ENCODE results near the gene TMEM165.

Gene TMEM165

DNA sequence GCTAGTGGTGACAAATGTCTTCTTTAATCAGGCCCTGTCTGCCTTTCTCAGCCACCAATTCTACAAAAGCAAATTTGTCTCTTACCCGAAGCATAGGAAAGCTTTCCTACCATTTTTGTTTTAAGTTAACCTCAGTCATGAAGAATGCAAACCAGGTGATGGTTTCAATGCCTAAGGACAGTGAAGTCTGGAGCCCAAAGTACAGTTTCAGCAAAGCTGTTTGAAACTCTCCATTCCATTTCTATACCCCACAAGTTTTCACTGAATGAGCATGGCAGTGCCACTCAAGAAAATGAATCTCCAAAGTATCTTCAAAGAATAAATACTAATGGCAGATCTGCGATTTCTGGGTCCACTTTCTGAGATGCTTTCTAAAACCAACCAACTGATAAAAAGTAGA lies 25.8 kb upstream of the TMEM165 start:
- no peak for DNase-seq

- no peak for DNase-seq
Measured at GRCh38 chr4:55372259-55372658, 23.5 kb upstream of the TMEM165 start.

GRCh38 chr4:55373461-55373860 lies 22.3 kb upstream of the TMEM165 start:
- no peak for DNase-seq

- no peak for DNase-seq
Measured at GRCh38 chr4:55376698-55377097, 19.1 kb upstream of the TMEM165 start.

- no peak for DNase-seq
Measured at GRCh38 chr4:55378617-55379467, 16.9 kb upstream of the TMEM165 start.

DNA sequence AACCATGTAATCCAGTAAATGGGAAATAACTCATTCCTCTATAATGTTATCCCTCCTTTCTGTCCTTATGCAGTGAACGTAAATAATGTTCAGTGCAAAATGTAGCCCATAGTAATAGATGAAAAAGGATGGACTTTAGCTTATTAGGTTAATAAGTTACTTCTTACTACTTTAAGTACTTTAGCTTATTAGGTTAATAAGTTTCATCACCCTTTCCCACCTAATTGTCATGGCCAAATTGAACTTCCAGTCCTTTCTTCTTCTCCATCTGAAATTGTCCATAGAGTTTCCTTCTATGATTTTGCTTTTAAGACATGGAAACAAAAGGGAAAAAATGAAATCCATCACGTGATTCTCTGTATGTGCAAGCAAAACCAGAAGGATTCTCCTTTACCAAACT lies 15.2 kb upstream of the TMEM165 start:
- no peak for DNase-seq

- no peak for DNase-seq
Measured at GRCh38 chr4:55381502-55381901, 14.3 kb upstream of the TMEM165 start.

DNA sequence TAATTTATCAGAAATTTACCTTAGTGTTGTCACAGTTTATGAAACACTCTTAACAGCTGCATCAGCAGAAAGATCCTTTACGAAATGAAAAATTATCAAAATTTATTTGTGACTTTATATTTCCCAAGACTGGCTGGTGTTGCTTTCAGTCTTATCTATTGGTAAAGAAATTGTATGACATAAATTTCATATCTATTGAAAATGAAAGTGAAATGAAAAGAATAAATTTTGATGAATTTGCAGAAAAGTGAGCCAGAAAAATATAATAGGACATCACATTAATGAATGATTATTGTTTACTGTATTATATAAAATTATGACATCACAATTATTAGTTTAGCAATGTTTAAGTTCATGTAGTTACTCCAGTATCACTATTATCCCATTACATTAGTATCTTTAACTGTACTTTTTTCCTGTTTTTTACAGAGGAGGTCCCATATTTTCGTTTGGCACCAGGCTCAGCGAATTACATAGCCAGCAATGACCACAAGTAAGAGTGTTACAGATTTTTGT lies 13.2 kb upstream of the TMEM165 start:
- no peak for DNase-seq

DNA sequence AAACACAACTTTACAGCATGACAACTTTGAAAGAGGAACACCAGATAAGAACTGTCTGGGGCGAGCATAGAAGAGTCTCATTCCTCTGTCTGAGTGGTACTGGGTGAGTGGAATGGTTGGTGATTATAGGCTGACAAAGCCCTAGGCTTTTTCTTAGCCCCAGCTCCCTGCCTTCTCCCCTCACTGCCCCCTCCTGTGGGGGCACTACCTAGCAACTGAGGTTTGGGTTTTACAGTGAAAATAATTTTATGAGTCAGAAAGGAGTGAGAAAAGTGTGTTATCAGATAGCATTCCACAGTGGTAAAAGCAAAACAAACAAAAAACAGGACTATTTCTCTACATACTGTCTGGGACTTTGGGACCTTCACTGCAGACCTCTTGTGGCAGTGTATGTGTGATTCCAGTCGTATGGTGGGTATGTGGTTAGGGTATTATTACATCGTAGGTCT lies 10.5 kb upstream of the TMEM165 start:
- no peak for DNase-seq

GRCh38 chr4:55386073-55386472 lies 9.7 kb upstream of the TMEM165 start:
- no peak for DNase-seq

GRCh38 chr4:55386840-55387239 lies 8.9 kb upstream of the TMEM165 start:
- DNase-seq, result no peak

DNA sequence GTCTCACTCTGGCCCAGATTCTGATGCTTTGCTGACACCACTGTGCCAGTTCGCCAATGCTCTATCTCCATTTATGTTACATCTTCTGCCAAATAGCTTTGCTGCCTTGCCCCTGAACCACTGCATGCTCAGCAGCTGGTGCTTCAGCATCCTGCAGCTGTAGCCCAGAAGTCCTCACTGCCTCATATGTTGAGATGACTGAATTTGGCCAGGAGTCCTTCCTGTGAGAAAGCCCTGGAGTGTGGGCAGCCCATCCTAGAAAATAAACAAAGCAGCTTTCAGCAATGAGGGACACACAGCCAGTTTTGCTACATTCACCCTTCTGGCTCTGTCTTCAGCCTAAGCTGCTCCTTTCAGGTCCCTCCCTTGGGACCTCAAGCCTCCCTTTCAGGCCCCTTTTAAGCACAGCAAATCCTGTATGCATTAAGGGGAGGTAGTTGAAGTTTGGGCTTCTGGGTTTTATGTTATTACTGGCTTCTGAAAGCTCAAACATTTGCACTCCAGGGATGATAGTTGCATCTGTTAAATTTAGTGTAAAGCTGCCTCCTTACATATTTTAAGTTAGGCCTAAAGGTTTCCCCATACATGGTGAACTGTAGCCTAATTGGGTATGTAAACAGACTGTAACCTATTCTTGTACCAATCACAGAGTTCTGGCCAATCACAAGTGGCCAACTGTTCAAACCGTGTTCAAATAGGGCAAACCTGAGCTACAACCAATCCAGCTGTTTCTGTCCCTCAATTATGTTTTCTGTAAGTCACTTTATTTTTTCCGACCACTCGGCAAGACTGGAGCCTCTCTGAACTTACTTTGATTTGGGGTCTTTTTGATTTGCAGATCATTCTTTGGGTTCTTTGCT lies 2.1 kb upstream of the TMEM165 start:
- no peak for DNase-seq

DNA sequence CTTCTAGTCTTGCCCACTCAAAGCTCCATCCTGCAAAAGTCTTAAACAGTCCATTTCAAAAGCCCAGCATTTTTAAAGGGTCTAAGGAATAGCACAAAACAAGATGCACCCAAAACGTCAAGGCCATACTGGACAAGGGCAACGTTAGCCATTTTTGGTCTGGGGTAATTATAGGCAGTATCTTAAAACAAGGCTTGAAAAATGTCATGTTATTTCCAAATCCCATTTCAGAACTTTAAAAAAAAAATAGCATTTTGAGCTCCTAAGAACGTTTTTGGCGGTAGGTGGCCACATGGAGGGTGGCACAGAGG lies 584 bp upstream of the TMEM165 start:
- no peak for DNase-seq

DNA sequence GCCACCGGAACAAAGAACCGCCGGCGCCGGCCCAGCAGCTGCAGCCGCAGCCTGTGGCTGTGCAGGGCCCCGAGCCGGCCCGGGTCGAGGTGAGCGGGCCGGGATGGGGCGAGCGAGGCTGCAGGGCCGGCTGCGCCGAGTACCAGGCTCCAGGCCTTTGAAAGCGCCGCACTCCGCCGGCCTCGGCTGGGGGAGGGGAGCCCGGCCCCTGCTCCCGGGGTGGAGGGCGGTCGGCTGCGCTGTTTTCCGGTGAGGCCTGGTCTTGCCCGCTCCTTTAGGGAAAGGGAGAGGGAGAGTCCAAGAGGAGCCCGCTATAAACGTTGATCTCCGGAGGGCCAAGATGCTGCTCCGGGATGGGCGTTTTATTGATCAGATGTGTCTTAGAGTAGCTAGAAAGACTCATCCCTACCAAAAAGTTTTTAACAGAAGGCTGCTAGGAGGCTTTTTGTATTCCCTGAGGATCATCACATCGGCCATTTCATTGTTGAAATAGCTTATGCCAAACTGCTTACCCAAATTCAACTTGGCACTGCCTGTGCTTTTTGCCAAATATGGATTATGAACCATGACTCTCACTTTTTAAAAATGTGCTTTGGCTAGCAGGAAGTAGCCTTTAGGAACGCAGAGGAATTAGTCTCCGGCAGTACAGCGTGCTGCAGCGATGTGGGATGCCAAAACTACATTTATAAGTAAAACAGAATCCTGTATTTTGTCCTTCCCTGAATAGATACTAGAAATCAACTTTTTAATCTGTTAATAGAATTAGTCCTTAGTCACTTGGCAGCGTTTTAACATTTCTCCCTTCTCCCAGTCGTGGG lies 760 bp downstream of the TMEM165 start:
- DNase-seq, result no peak

GRCh38 chr4:55397126-55397436 lies 1.3 kb downstream of the TMEM165 start:
- no peak for DNase-seq

DNA sequence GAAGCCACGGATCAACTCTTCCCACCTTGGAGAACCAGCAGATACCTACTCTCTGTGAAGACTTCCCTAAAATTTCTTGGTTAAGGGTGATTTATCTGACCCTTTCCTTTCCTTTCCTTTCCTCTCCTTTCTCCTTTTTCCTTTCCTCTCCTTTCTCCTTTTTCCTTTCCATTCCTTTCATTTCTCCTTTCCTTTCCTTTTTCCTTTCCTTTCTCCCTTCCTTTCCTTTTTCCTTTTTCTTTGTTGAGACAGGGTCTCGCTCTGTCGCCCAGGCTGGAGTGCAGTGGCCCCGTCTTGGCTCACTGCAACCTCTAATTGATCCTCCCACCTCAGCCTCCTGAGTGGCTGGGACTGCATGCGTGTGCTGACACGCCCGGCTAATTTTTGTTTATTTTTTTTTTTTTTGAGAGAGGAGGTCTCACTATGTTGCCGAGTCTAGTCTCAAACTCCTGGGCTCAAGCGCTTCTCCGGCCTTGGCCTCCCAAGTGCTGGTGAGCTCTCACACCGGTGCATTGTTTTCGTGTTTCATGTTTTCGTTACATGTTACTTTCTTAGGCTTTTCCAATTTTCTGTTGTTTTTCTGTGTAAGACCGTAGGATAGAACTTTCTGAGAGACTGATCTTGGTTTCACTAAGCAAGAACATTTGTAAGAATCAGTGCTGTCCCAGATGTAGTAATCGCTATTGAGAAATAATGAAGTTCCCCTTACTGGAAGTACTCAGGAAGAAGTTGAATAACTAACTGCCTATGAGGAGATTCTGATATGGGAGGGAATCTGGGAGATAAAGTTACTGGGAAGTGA lies 2.0 kb downstream of the TMEM165 start:
- DNase-seq, result no peak

DNA sequence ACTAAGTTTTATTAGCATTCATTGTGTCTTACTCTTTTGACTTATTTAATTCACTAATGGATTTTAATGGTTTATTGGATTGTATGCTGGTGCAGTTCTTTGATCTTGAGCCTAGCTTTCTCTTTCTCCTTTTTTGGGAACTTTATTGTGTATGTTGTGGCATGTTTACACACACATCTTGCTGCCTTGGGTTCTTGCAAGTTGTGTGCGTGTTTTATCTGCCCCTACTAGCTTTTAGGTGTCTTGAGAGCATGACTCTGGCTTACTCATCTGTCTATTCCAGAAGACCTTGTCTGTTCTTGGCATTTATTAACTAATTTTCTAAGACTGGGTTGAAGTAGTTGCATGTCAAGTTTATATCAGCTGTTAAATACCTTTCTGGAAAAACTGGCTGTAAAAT lies 2.7 kb downstream of the TMEM165 start:
- no peak for DNase-seq

GRCh38 chr4:55398966-55399365 lies 3.2 kb downstream of the TMEM165 start:
- DNase-seq, result no peak

- no peak for DNase-seq
Measured at GRCh38 chr4:55399581-55399980, 3.8 kb downstream of the TMEM165 start.

- DNase-seq, result no peak
Measured at GRCh38 chr4:55405073-55405472, 9.3 kb downstream of the TMEM165 start.

DNA sequence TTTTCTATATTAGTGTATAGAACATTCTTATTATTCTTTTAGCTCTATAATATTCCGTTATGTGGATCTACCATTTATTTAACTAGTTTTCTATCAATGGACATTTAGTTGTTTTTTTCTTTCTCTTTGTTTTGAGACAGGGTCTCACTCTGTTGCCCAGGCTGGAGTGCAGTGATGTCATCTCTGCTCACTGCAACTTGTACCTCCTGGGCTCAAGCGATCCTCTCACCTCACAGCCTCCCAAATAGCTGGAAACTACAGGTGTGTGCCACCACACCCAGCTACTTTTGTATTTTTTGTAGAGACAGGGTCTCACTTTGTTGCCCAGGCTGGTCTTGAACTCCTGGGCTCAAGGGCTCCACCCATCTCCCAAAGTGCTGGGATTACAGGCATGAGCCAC lies 10.8 kb downstream of the TMEM165 start:
- DNase-seq, result no peak

- no peak for DNase-seq
Measured at GRCh38 chr4:55407119-55407518, 11.4 kb downstream of the TMEM165 start.
